H1 (cell line): ENCODE results near the gene CAMKMT.

Experiments used
- CHD2 ChIP-seq: IDR thresholded peaks from 2 replicates; pipeline ENCODE4 v1.6.1; 2012; ENCODE audit warnings: low read length, improper control_type of control experiment
- CTCF ChIP-seq, 3 experiments: IDR thresholded peaks; 1 replicate in 2 of 3; 2 replicates in 1 of 3; pipeline versions ENCODE4 v1.5.1 to v1.6.1; 2011; ENCODE audit warnings: low read length in 3 of 3, mild to moderate bottlenecking in 3 of 3, inconsistent platforms in 2 of 3, low read depth in 1 of 3, moderate library complexity in 1 of 3; ENCODE audit not compliant: insufficient read depth in 1 of 3; ENCODE audit errors: control extremely low read depth in 1 of 3
- EP300 ChIP-seq, 2 experiments: IDR thresholded peaks; 1 replicate in 1 of 2; 2 replicates in 1 of 2; pipeline ENCODE4 v1.6.1; 2011 to 2012; ENCODE audit warnings: low read depth in 2 of 2, low read length in 2 of 2, mild to moderate bottlenecking in 2 of 2, borderline replicate concordance in 1 of 2, inconsistent platforms in 1 of 2, moderate library complexity in 1 of 2
- JUN ChIP-seq: IDR thresholded peaks from 2 replicates; pipeline ENCODE4 v1.6.1; 2011; ENCODE audit warnings: low read depth, mild to moderate bottlenecking, improper control_type of control experiment, low read length
- POLR2A ChIP-seq, 2 experiments: IDR thresholded peaks; 1 replicate in 1 of 2; 2 replicates in 1 of 2; pipeline ENCODE4 v1.6.1; 2011; ENCODE audit warnings: low read depth in 2 of 2, low read length in 2 of 2, mild to moderate bottlenecking in 2 of 2; ENCODE audit errors: control extremely low read depth in 1 of 2
- RNF2 ChIP-seq: fragments of 200-900, 300-1000 bp; sonication (generic); IDR thresholded peaks from 2 replicates; pipeline ENCODE4 v1.7.1; 2016; ENCODE audit warnings: borderline replicate concordance, low read depth, mild to moderate bottlenecking, antibody characterized with exemption, low read length; ENCODE audit not compliant: poor library complexity, severe bottlenecking; ENCODE audit errors: missing control alignments
- RXRA ChIP-seq: IDR thresholded peaks from 2 replicates; pipeline ENCODE4 v1.6.1; 2011; ENCODE audit warnings: low read depth, mild to moderate bottlenecking, low read length, moderate library complexity; ENCODE audit not compliant: insufficient read depth
- SP1 ChIP-seq: IDR thresholded peaks from 2 replicates; pipeline ENCODE4 v1.6.1; 2011; ENCODE audit warnings: low read depth, low read length

GRCh38 chr2:44651974-44652373 lies 290.2 kb downstream of the CAMKMT start:
- TF ChIP-seq CHD2, result no peak
- no peak for TF ChIP-seq JUN
- TF ChIP-seq RXRA, result no peak
- no peak for TF ChIP-seq RNF2
- no peak for TF ChIP-seq POLR2A (IDR thresholded peaks at IDR 0.05; ENCODE audit: control extremely low read depth in 1 of 2, low read depth in 2 of 2, low read length in 2 of 2)
- no peak for TF ChIP-seq SP1
- TF ChIP-seq EP300 (IDR thresholded peaks at IDR 0.05; ENCODE audit: borderline replicate concordance in 1 of 2, low read depth in 2 of 2, low read length in 2 of 2), result no peak
- no peak for TF ChIP-seq CTCF (IDR thresholded peaks at IDR 0.05; ENCODE audit: control extremely low read depth in 1 of 3, insufficient read depth in 1 of 3, low read depth in 1 of 3, low read length in 3 of 3)
